ENCODE results near the gene ANKDD1B.

- TF ChIP-seq CTCF (IDR thresholded peaks at IDR 0.05; ENCODE audit: low read depth, low read length) (no peak), POLR2A (IDR thresholded peaks at IDR 0.05; ENCODE audit: extremely low read depth, insufficient read length) (peak; percentile 89), MAX (IDR thresholded peaks at IDR 0.05; ENCODE audit: low read depth, low read length) (peak; percentile 75), MYC (IDR thresholded peaks at IDR 0.05; ENCODE audit: low read depth, low read length) (peak; percentile 85)
Observed at GRCh38 chr5:75717082-75717922, 106.0 kb downstream of the ANKDD1B start, which contains the start of gene POC5.

Data from NB4 (cell line).